ENCODE results near the gene KIF6. TPM values are rescaled to one million over a fixed set of nuclear protein-coding genes. Genes with fewer than 3 reads are reported as not detected.

Gene KIF6
- total and polyA plus RNA-seq, 2 of the 8 experiments (the other 6 are each of a cell fraction or from before 2014, with no cell fraction given): 0.53 to 0.65 TPM

DNA sequence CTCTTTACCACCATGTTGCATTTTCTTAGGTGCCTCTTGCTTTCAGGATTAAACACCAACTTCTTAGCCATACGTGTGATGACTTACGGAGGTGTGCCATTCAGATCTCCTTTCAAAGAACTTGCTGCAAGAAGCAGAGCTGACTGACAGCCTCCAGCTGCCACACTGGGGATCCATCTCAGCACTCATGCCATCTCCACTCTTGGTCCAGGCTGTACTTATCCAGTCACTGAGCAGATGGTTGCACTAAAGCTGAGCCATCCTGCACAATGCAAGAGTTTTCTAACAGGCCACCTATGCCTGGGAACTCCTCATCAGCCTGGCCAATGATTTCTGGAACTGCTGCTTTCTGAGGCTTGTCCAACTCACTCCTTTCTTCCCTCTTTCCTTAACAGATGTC is 31.4 kb upstream of the KIF6 start (continued):
- TF ChIP-seq, protein P1, sequence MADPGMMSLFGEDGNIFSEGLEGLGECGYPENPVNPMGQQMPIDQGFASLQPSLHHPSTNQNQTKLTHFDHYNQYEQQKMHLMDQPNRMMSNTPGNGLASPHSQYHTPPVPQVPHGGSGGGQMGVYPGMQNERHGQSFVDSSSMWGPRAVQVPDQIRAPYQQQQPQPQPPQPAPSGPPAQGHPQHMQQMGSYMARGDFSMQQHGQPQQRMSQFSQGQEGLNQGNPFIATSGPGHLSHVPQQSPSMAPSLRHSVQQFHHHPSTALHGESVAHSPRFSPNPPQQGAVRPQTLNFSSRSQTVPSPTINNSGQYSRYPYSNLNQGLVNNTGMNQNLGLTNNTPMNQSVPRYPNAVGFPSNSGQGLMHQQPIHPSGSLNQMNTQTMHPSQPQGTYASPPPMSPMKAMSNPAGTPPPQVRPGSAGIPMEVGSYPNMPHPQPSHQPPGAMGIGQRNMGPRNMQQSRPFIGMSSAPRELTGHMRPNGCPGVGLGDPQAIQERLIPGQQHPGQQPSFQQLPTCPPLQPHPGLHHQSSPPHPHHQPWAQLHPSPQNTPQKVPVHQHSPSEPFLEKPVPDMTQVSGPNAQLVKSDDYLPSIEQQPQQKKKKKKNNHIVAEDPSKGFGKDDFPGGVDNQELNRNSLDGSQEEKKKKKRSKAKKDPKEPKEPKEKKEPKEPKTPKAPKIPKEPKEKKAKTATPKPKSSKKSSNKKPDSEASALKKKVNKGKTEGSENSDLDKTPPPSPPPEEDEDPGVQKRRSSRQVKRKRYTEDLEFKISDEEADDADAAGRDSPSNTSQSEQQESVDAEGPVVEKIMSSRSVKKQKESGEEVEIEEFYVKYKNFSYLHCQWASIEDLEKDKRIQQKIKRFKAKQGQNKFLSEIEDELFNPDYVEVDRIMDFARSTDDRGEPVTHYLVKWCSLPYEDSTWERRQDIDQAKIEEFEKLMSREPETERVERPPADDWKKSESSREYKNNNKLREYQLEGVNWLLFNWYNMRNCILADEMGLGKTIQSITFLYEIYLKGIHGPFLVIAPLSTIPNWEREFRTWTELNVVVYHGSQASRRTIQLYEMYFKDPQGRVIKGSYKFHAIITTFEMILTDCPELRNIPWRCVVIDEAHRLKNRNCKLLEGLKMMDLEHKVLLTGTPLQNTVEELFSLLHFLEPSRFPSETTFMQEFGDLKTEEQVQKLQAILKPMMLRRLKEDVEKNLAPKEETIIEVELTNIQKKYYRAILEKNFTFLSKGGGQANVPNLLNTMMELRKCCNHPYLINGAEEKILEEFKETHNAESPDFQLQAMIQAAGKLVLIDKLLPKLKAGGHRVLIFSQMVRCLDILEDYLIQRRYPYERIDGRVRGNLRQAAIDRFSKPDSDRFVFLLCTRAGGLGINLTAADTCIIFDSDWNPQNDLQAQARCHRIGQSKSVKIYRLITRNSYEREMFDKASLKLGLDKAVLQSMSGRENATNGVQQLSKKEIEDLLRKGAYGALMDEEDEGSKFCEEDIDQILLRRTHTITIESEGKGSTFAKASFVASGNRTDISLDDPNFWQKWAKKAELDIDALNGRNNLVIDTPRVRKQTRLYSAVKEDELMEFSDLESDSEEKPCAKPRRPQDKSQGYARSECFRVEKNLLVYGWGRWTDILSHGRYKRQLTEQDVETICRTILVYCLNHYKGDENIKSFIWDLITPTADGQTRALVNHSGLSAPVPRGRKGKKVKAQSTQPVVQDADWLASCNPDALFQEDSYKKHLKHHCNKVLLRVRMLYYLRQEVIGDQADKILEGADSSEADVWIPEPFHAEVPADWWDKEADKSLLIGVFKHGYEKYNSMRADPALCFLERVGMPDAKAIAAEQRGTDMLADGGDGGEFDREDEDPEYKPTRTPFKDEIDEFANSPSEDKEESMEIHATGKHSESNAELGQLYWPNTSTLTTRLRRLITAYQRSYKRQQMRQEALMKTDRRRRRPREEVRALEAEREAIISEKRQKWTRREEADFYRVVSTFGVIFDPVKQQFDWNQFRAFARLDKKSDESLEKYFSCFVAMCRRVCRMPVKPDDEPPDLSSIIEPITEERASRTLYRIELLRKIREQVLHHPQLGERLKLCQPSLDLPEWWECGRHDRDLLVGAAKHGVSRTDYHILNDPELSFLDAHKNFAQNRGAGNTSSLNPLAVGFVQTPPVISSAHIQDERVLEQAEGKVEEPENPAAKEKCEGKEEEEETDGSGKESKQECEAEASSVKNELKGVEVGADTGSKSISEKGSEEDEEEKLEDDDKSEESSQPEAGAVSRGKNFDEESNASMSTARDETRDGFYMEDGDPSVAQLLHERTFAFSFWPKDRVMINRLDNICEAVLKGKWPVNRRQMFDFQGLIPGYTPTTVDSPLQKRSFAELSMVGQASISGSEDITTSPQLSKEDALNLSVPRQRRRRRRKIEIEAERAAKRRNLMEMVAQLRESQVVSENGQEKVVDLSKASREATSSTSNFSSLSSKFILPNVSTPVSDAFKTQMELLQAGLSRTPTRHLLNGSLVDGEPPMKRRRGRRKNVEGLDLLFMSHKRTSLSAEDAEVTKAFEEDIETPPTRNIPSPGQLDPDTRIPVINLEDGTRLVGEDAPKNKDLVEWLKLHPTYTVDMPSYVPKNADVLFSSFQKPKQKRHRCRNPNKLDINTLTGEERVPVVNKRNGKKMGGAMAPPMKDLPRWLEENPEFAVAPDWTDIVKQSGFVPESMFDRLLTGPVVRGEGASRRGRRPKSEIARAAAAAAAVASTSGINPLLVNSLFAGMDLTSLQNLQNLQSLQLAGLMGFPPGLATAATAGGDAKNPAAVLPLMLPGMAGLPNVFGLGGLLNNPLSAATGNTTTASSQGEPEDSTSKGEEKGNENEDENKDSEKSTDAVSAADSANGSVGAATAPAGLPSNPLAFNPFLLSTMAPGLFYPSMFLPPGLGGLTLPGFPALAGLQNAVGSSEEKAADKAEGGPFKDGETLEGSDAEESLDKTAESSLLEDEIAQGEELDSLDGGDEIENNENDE (IDR thresholded peaks at IDR 0.05; ENCODE audit: insufficient replicate concordance, low read length): no peak
- no peak for TF ChIP-seq EGR1 (IDR thresholded peaks at IDR 0.05; ENCODE audit: borderline replicate concordance, low read depth, low read length)
- no peak for TF ChIP-seq RXRA (IDR thresholded peaks at IDR 0.05; ENCODE audit: insufficient read depth, low read depth, low read length)
- no peak for TF ChIP-seq KDM1A (IDR thresholded peaks at IDR 0.05; ENCODE audit: borderline replicate concordance, low read length)
- TF ChIP-seq SP1 (IDR thresholded peaks at IDR 0.05; ENCODE audit: low read depth, low read length): no peak
- no peak for TF ChIP-seq CHD1 (IDR thresholded peaks at IDR 0.05; ENCODE audit: low read depth, low read length)
- no peak for TF ChIP-seq CBX8 (IDR thresholded peaks at IDR 0.05; ENCODE audit: borderline replicate concordance, low read depth, low read length)
- TF ChIP-seq SRF (IDR thresholded peaks at IDR 0.05; ENCODE audit: low read depth, low read length): no peak
- TF ChIP-seq CTBP2 (IDR thresholded peaks at IDR 0.05; ENCODE audit: borderline replicate concordance, insufficient read depth, insufficient read length, low read length): no peak
- TF ChIP-seq CHD2 (IDR thresholded peaks at IDR 0.05; ENCODE audit: low read length): no peak
- TF ChIP-seq RBBP5 (IDR thresholded peaks at IDR 0.05; ENCODE audit: borderline replicate concordance, low read depth, low read length): no peak

Data from H1 (cell line).